ENCODE data around the gene C16orf89. TPM values are rescaled to one million over a fixed set of nuclear protein-coding genes. Genes with fewer than 3 reads are reported as not detected.
"Not testable (repeated sequence)": the region's sequence is repeated elsewhere in the genome, so short reads cannot be mapped to it uniquely, and the experiment has no call there.

Gene C16orf89
- total RNA-seq, 3 donors from 2014 or later (not counting 1 experiment from before 2014, with no cell fraction given): not detected

DNA sequence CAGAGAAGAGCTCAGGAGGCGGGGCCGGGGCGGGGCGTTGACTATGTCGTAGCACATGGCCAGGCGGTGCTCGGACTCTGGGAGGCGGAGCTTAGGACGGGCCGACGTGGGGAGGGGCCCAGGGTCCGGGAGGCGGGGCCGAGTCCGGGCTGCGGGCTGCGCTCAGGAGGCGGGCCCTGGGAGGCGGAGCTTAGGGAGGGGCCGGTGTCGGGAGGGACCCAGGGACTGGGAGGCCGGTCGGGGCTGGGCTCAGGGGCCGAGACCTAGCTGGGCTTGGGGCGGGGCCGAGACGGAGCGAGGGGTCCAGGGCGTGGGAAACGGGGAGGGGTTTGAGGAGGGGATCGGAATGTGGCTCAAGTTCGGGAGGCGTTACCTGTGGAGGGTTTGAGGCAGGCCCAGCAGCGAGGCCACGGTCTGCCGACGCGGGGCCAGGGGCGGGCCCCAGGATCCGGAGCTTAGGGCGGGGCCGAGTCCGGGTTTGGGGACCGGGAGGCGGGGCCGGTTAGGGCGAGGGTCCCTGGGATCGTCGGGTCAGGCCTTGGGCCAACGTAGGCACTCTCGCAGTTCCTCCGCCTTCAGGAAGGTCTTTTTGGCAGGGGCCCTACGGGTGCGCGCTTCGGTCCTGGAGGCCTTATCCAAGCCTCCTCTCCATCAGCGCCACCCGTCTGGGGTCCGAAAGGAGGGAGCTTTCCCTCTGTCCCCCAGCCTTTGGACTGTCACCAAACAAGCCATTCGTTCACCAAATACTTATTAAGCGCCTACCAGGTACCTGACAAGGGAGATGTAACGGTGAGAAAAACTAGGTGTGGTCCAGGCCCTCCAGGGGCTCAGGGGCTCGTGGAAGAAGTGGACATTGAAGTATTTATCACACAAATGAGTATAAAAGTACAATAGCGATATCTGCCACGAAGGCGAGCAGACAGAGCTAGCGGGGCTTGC is 32.7 kb upstream of the C16orf89 start:
- not testable (repeated sequence) for H3K36me3 ChIP-seq (ENCODE audit: control insufficient read depth, insufficient read depth, low read length); H3K9me3 Mint-ChIP-seq; H3K27me3 ChIP-seq (ENCODE audit: control insufficient read depth, insufficient read depth, low read length); H3K9me3 ChIP-seq (ENCODE audit: control insufficient read depth, insufficient read depth, low read length); H3K4me1 ChIP-seq (ENCODE audit: control insufficient read depth, insufficient read depth, low read length); H3K36me3 Mint-ChIP-seq; H3K27me3 Mint-ChIP-seq (ENCODE audit: low read depth in 2 of 2)
- Mint-ChIP-seq H3K27ac (peak overlapping the region; percentile 88 to 95), H3K4me3 (peak overlapping the region; percentile 89), H3K4me1 (peaks cover 10 to 12% of the 10 kb centered on the region in 2 donors)
- WGBS (ENCODE audit: insufficient coverage): under 1% methylated on average over 41 of the region's 67 CpGs
- Histone ChIP-seq H3K4me3 (ENCODE audit: low read length) (peak overlapping the region; percentile 69), H3K27ac (ENCODE audit: low read length) (peak overlapping the region; percentile 87)
- intact Hi-C loops (cut with micrococcal nuclease): loop anchor here (10.0 kb wide), 3 partner anchors 64 to 254 kb away; partner anchors contain the start of genes GLYR1, NAGPA, SEC14L5 and UBN1
- DNase-seq (peak; percentile 75 to 94), ATAC-seq (peak; percentile 72 to 89 (median 74))

DNA sequence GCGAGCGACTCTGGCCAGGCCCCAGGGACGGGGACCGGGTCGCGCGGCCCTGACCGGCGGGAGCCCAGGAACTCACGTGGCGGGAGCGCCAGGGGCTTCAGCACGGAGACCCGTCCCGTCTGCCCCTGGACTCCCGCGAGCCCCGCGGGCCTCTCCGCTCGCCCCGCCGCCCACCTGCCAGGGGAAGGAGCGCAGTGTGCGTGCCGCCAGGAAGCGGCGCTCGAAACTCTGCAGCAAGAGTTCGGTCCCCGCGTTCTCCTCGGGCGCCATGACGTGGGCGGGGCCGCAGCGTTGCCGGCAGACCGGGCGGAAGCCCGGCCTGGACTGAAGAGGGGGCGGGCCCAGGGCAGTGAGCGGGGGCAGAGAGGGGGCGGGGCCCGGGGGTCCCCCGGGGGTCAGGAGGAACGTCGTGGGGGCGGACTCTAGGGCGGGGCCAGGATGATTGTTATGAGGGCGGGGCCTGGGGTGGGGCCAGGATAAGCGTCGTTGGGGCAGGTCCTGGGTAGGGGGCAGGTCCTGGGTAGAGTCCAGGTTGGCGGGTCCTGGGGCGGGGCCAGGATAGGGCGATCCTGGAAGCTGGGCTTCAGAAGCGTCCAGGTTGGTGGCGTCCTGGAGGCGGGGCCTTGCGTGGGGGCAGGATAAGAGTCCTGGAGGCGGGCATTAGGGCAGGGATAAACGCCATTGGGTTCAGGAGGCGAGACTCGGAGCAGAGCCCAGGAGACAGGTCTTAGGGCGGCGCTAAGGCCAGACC is 31.9 kb upstream of the C16orf89 start, which contains the start of gene EEF2KMT:
TSS of gene EEF2KMT (minus strand) at position 326 of the 751 bp plus-strand sequence. CDS start at position 270, 56 bp downstream.
- not testable (repeated sequence) for H3K4me1 ChIP-seq (ENCODE audit: control insufficient read depth, insufficient read depth, low read length); H3K36me3 Mint-ChIP-seq; H3K9me3 ChIP-seq (ENCODE audit: control insufficient read depth, insufficient read depth, low read length); H3K36me3 ChIP-seq (ENCODE audit: control insufficient read depth, insufficient read depth, low read length); H3K27me3 ChIP-seq (ENCODE audit: control insufficient read depth, insufficient read depth, low read length); H3K27me3 Mint-ChIP-seq (ENCODE audit: low read depth in 2 of 2); H3K9me3 Mint-ChIP-seq
- H3K4me3 ChIP-seq (ENCODE audit: low read length): peak within 1 kb of the TSS; percentile 69
- H3K4me1 Mint-ChIP-seq: peaks cover 10 to 12% of the 10 kb centered on the region in 2 donors
- ATAC-seq (peak; percentile 94 to 100 (median 97)), DNase-seq (peak; percentile 77 to 95)
- intact Hi-C loops (cut with micrococcal nuclease): loop anchor here (2.0 to 10.0 kb wide), 4 partner anchors 25 to 253 kb away; partner anchors contain the start of genes GLYR1, NAGPA, SEC14L5 and UBN1
- H3K27ac Mint-ChIP-seq: peak within 1 kb of the TSS; percentile 88 to 95
- WGBS (ENCODE audit: insufficient coverage): 0% methylated on average over 67 of the region's 67 CpGs
- H3K27ac ChIP-seq (ENCODE audit: low read length): peak within 1 kb of the TSS; percentile 87
- peak within 1 kb of the TSS; percentile 91 for H3K4me3 Mint-ChIP-seq

DNA sequence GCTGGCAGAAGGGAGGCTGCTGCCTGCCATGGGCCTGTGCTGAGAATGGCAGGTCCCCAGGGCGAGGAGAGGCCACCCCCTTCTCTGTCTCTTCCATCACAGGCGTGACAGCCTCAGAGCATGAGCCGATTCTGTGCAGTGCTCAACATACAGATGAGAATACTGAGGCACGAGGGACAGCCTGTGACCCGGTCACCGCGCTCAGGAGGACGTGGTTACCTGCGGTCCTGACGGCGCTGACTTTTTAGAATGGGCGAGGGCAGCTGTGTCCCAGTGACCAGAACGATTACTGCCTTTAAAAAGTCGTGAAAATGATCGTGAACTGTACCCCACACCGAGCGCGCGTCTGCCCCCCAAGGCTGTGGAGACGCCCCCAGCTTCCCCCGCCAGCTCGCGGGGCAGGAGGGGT is 31.3 kb upstream of the C16orf89 start:
- Histone ChIP-seq H3K4me3 (ENCODE audit: low read length) (peak overlapping the region; percentile 69), H3K27ac (ENCODE audit: low read length) (peak overlapping the region; percentile 24), H3K4me1 (ENCODE audit: control insufficient read depth, insufficient read depth, low read length) (peaks cover 11% of the 10 kb centered on the region)
- H3K36me3 ChIP-seq (ENCODE audit: control insufficient read depth, insufficient read depth, low read length); H3K9me3 ChIP-seq (ENCODE audit: control insufficient read depth, insufficient read depth, low read length); H3K27me3 ChIP-seq (ENCODE audit: control insufficient read depth, insufficient read depth, low read length); H3K9me3 Mint-ChIP-seq; ATAC-seq; H3K36me3 Mint-ChIP-seq; H3K27me3 Mint-ChIP-seq (ENCODE audit: low read depth in 2 of 2): not testable (repeated sequence)
- peaks cover 13 to 17% of the 10 kb centered on the region in 2 donors for H3K4me1 Mint-ChIP-seq
- intact Hi-C loops (cut with micrococcal nuclease): loop anchor here (2.0 to 10.0 kb wide), 4 partner anchors 24 to 252 kb away; partner anchors contain the start of genes GLYR1, NAGPA, SEC14L5 and UBN1
- DNase-seq: peak in 1 of 2 donors; percentile 70
- H3K4me3 Mint-ChIP-seq: peak overlapping the region; percentile 91
- peak overlapping the region; percentile 88 to 95 for H3K27ac Mint-ChIP-seq
- under 1% methylated on average over 23 of the region's 23 CpGs for WGBS (ENCODE audit: insufficient coverage)

DNA sequence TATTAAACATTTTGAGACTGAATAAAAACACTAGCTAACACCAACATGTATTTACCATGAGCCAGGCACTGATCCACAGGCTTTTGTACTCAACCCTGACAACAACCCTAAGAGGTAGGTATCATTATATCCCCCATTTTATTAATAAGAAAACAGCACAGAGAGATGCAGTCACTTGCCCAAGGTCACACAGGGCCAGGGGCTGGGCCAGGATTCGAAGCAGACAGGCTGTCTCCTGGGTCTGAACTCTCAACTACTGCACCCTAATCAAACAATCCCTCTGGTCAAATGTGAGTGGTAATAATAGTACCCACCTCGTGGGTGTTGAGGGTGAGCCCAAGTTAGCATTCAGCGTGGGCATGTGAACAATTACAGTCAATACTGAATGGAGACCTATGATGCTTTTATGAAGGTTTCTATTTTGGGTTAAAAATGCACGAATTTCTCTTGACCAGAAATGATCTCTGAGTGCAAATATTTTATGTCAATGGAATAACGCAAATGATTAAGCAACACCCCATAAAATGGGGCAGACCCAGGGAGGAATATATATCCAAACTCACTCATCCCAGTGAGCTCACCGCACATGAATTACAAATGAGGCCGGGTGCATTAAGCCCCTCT is 30.8 kb upstream of the C16orf89 start:
- H3K4me1 Mint-ChIP-seq: peaks cover 15 to 18% of the 10 kb centered on the region in 2 donors
- H3K36me3 ChIP-seq (ENCODE audit: control insufficient read depth, insufficient read depth, low read length); ATAC-seq; H3K27me3 Mint-ChIP-seq (ENCODE audit: low read depth in 2 of 2); H3K27me3 ChIP-seq (ENCODE audit: control insufficient read depth, insufficient read depth, low read length); H3K9me3 ChIP-seq (ENCODE audit: control insufficient read depth, insufficient read depth, low read length); H3K9me3 Mint-ChIP-seq; DNase-seq; H3K4me3 ChIP-seq (ENCODE audit: low read length); H3K36me3 Mint-ChIP-seq: not testable (repeated sequence)
- Histone ChIP-seq H3K4me1 (ENCODE audit: control insufficient read depth, insufficient read depth, low read length) (peaks cover 12% of the 10 kb centered on the region), H3K27ac (ENCODE audit: low read length) (peak overlapping the region; percentile 24)
- H3K27ac Mint-ChIP-seq: peak overlapping the region; percentile 88 to 95
- 20% methylated on average over 1 of the region's 7 CpGs for WGBS (ENCODE audit: insufficient coverage)
- intact Hi-C loops (cut with micrococcal nuclease): loop anchor here (2.0 to 10.0 kb wide), 4 partner anchors 24 to 252 kb away; partner anchors contain the start of genes GLYR1, NAGPA, SEC14L5 and UBN1
- H3K4me3 Mint-ChIP-seq: peak overlapping the region; percentile 91

DNA sequence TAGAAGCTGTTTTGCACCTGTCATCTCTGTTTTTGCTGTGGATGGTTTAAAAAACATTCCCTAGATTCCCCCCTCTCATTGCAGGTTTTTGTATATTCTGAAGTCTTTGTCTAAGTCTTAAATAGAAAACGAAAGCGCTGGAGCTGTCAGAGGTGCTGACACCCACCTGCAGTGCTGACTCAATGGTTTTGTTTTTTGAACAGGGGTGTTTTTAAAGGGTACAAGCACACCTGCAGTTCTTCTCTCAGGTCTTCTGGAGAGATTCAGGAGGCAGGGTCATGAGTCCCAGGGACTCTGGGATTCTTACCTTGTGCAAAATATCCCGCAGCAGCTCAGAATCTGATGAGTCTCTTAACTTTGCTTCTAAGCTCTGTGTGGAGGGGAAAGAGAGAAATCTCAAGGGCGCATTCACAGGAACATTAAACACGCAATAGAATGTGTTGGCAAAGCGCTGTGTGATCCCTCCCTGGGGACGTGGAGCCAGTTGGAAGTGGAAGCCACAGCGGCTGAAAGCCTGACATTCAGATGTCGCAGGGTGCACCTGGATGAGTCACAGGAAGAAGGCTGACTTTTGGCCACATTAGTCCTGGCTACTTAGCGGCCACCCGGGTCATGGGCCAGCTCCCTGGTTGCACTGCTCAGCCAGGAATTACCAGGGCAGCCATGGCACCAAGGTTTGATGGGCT is 29.5 kb upstream of the C16orf89 start:
- not testable (repeated sequence) for H3K36me3 Mint-ChIP-seq; ATAC-seq; H3K27ac ChIP-seq (ENCODE audit: low read length); H3K4me3 ChIP-seq (ENCODE audit: low read length); DNase-seq; H3K27ac Mint-ChIP-seq; H3K9me3 ChIP-seq (ENCODE audit: control insufficient read depth, insufficient read depth, low read length); H3K36me3 ChIP-seq (ENCODE audit: control insufficient read depth, insufficient read depth, low read length); H3K4me3 Mint-ChIP-seq; H3K27me3 Mint-ChIP-seq (ENCODE audit: low read depth in 2 of 2); H3K27me3 ChIP-seq (ENCODE audit: control insufficient read depth, insufficient read depth, low read length); H3K9me3 Mint-ChIP-seq
- intact Hi-C loops (cut with micrococcal nuclease): loop anchor here (10.0 kb wide), 3 partner anchors 60 to 250 kb away; partner anchors contain the start of genes GLYR1, NAGPA, SEC14L5 and UBN1
- H3K4me1 Mint-ChIP-seq: peaks cover 15 to 18% of the 10 kb centered on the region in 2 donors
- peaks cover 12% of the 10 kb centered on the region for H3K4me1 ChIP-seq (ENCODE audit: control insufficient read depth, insufficient read depth, low read length)
- 77% methylated on average over 11 of the region's 11 CpGs for WGBS (ENCODE audit: insufficient coverage)

DNA sequence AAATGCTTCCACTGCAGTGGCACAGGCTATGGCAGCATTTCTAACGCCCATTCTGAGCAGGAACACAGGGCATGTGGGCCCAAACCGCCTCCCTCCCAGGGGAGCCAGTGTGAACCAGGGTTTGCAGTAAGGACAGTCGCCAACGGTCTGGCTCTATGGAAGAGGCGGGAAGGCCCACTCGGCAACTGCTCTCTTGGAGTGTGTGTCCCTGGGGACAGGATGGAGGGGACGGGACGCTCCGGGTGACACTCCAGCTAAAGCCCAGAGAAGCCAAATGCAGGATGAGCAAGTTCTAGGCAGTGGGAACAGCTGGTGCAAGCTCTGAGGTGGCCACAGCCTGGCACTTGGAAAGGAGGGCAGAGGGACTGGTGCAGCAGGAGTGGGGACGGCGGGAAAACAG is 28.0 kb upstream of the C16orf89 start:
- not testable (repeated sequence) for H3K27me3 Mint-ChIP-seq (ENCODE audit: low read depth in 2 of 2); H3K4me3 Mint-ChIP-seq; H3K27ac ChIP-seq (ENCODE audit: low read length); H3K36me3 Mint-ChIP-seq; ATAC-seq; H3K27ac Mint-ChIP-seq; H3K27me3 ChIP-seq (ENCODE audit: control insufficient read depth, insufficient read depth, low read length); H3K9me3 ChIP-seq (ENCODE audit: control insufficient read depth, insufficient read depth, low read length); DNase-seq; H3K36me3 ChIP-seq (ENCODE audit: control insufficient read depth, insufficient read depth, low read length); H3K9me3 Mint-ChIP-seq; H3K4me3 ChIP-seq (ENCODE audit: low read length)
- 94% methylated on average over 10 of the region's 11 CpGs for whole genome bisulfite sequencing (ENCODE audit: insufficient coverage)
- H3K4me1 ChIP-seq (ENCODE audit: control insufficient read depth, insufficient read depth, low read length): peaks cover 10% of the 10 kb centered on the region
- intact Hi-C loops (cut with micrococcal nuclease): loop anchor here (10.0 kb wide), 3 partner anchors 59 to 249 kb away; partner anchors contain the start of genes GLYR1, NAGPA, SEC14L5 and UBN1
- H3K4me1 Mint-ChIP-seq: peaks cover 15% of the 10 kb centered on the region in 2 donors

Data from natural killer cell (primary cell).